H9 (cell line): ENCODE data around the gene TMUB2. TPM values are rescaled to one million over a fixed set of nuclear protein-coding genes. Genes with fewer than 3 reads are reported as not detected.

Source experiments
- DNase-seq: peaks from one replicate; pipeline ENCODE4 v3.0.0-alpha.2; 2017
- H2AFZ ChIP-seq: one replicate; pipeline ENCODE4 v1.6.1; 2013; ENCODE audit warnings: mild to moderate bottlenecking, low read length, control low read depth, moderate library complexity
- H2AK5ac ChIP-seq: 2 replicates; pipeline ENCODE4 v1.6.1; 2013; ENCODE audit warnings: low read length, control low read depth, mixed read lengths; ENCODE audit not compliant: insufficient read length
- H2BK120ac ChIP-seq: one replicate; pipeline ENCODE4 v1.6.1; 2013; ENCODE audit warnings: low read depth, mild to moderate bottlenecking, low read length, control low read depth, inconsistent platforms; ENCODE audit not compliant: poor library complexity, severe bottlenecking
- H2BK12ac ChIP-seq: 2 replicates; pipeline ENCODE4 v1.6.1; 2013; ENCODE audit warnings: low read length, control low read depth, mixed read lengths, low read depth; ENCODE audit not compliant: insufficient read length
- H2BK15ac ChIP-seq: 2 replicates; pipeline ENCODE4 v1.6.1; 2013; ENCODE audit warnings: low read depth, low read length, control low read depth
- H2BK20ac ChIP-seq: one replicate; pipeline ENCODE4 v1.6.1; 2013; ENCODE audit warnings: low read depth, mild to moderate bottlenecking, low read length, control low read depth, inconsistent platforms; ENCODE audit not compliant: poor library complexity, severe bottlenecking
- H2BK5ac ChIP-seq: 2 replicates; pipeline ENCODE4 v1.6.1; 2013; ENCODE audit warnings: low read length, control low read depth, mixed read lengths; ENCODE audit not compliant: insufficient read length
- H3K14ac ChIP-seq: 2 replicates; pipeline ENCODE4 v1.6.1; 2013; ENCODE audit warnings: low read length, control low read depth; ENCODE audit not compliant: insufficient read depth
- H3K18ac ChIP-seq: 2 replicates; pipeline ENCODE4 v1.6.1; 2013; ENCODE audit warnings: low read depth, mild to moderate bottlenecking, mixed read lengths, low read length, control low read depth; ENCODE audit not compliant: insufficient read length
- H3K23ac ChIP-seq: 2 replicates; pipeline ENCODE4 v1.6.1; 2013; ENCODE audit warnings: low read length, control low read depth, mixed read lengths, low read depth; ENCODE audit not compliant: insufficient read length
- H3K23me2 ChIP-seq: 2 replicates; pipeline ENCODE4 v1.6.1; 2013; ENCODE audit warnings: low read depth, mild to moderate bottlenecking, mixed read lengths, low read length, control low read depth; ENCODE audit not compliant: insufficient read length, poor library complexity, severe bottlenecking
- H3K27ac ChIP-seq: 2 replicates; pipeline ENCODE4 v1.5.1; 2013; ENCODE audit warnings: low read length, control low read depth, mixed read lengths, low read depth; ENCODE audit not compliant: insufficient read length
- H3K27me3 ChIP-seq: 2 replicates; pipeline ENCODE4 v1.6.1; 2013; ENCODE audit warnings: low read length, control low read depth, inconsistent platforms; ENCODE audit not compliant: insufficient read depth
- H3K4ac ChIP-seq: 2 replicates; pipeline ENCODE4 v1.6.1; 2013; ENCODE audit warnings: low read depth, mild to moderate bottlenecking, control low read depth, inconsistent platforms, low read length, moderate library complexity
- H3K4me1 ChIP-seq: 2 replicates; pipeline ENCODE4 v1.6.1; 2013; ENCODE audit warnings: low read length, control low read depth, inconsistent platforms; ENCODE audit not compliant: insufficient read depth
- H3K4me2 ChIP-seq: 2 replicates; pipeline ENCODE4 v1.6.1; 2013; ENCODE audit warnings: low read length, control low read depth, mixed read lengths; ENCODE audit not compliant: insufficient read length, insufficient read depth
- H3K56ac ChIP-seq: 2 replicates; pipeline ENCODE4 v1.6.1; 2013; ENCODE audit warnings: low read depth, mild to moderate bottlenecking, mixed read lengths, low read length, control low read depth; ENCODE audit not compliant: insufficient read length
- H3K79me1 ChIP-seq: 2 replicates; pipeline ENCODE4 v1.6.1; 2013; ENCODE audit warnings: low read depth, mild to moderate bottlenecking, moderate library complexity, low read length, control low read depth, inconsistent platforms; ENCODE audit not compliant: insufficient read depth, poor library complexity, severe bottlenecking
- H3K79me2 ChIP-seq: 2 replicates; pipeline ENCODE4 v1.6.1; 2013; ENCODE audit warnings: low read length, control low read depth, inconsistent platforms; ENCODE audit not compliant: insufficient read depth
- H3K9ac ChIP-seq: 2 replicates; pipeline ENCODE4 v1.6.1; 2013; ENCODE audit warnings: low read length, control low read depth, mixed read lengths; ENCODE audit not compliant: insufficient read length; ENCODE audit errors: extremely low read depth
- H3K9me3 ChIP-seq: one replicate; pipeline ENCODE4 v1.6.1; 2013; ENCODE audit warnings: low read depth, low read length, inconsistent platforms; ENCODE audit not compliant: control insufficient read depth
- H3T11ph ChIP-seq: one replicate; pipeline ENCODE4 v1.6.1; 2013; ENCODE audit warnings: mild to moderate bottlenecking, low read length, control low read depth, inconsistent platforms
- H4K20me1 ChIP-seq: one replicate; pipeline ENCODE4 v1.6.1; 2013; ENCODE audit not compliant: control insufficient read depth, insufficient read length, insufficient read depth
- H4K5ac ChIP-seq: 2 replicates; pipeline ENCODE4 v1.6.1; 2013; ENCODE audit warnings: low read depth, mild to moderate bottlenecking, mixed read lengths, low read length, control low read depth; ENCODE audit not compliant: insufficient read length
- H4K8ac ChIP-seq: replicated peaks from 2 replicates; pipeline ENCODE4 v1.6.1; 2013; ENCODE audit warnings: low read length, control low read depth, mixed read lengths, low read depth; ENCODE audit not compliant: insufficient read length
- H4K91ac ChIP-seq: 2 replicates; pipeline ENCODE4 v1.6.1; 2013; ENCODE audit warnings: low read depth, mild to moderate bottlenecking, moderate library complexity, mixed read lengths, low read length, control low read depth; ENCODE audit not compliant: insufficient read length
- H3K27ac Mint-ChIP-seq, 3 experiments: 2 replicates in 2 of 3; 3 replicates in 1 of 3; pipeline ENCODE4 v1.8.0; 2020 to 2021; ENCODE audit warnings: mixed read lengths in 3 of 3, mild to moderate bottlenecking in 1 of 3, moderate library complexity in 1 of 3
- H3K27me3 Mint-ChIP-seq: 2 replicates; pipeline ENCODE4 v1.8.0; 2021; ENCODE audit warnings: low read depth, mild to moderate bottlenecking, moderate library complexity, mixed read lengths
- H3K36me3 Mint-ChIP-seq, 3 experiments: 2 replicates in 2 of 3; 3 replicates in 1 of 3; pipeline ENCODE4 v1.8.0; 2020 to 2021; ENCODE audit warnings: low read depth in 3 of 3, mixed read lengths in 3 of 3; ENCODE audit not compliant: insufficient read depth in 1 of 3
- H3K4me1 Mint-ChIP-seq, 2 experiments: 2 replicates each; pipeline ENCODE4 v1.8.0; 2020; ENCODE audit warnings: mixed read lengths in 2 of 2
- H3K4me3 Mint-ChIP-seq, 2 experiments: 2 replicates in 1 of 2; 3 replicates in 1 of 2; pipeline ENCODE4 v1.8.0; 2020 to 2021; ENCODE audit warnings: mild to moderate bottlenecking in 2 of 2, mixed read lengths in 2 of 2, moderate library complexity in 1 of 2
- H3K9me3 Mint-ChIP-seq, 2 experiments: 2 replicates in 1 of 2; 3 replicates in 1 of 2; pipeline ENCODE4 v1.8.0; 2020; ENCODE audit warnings: mild to moderate bottlenecking in 2 of 2, mixed read lengths in 2 of 2, moderate library complexity in 1 of 2
- WGBS: extraction: QIAGEN DNeasy Blood & Tissue Kit; methylation state at CpG from one replicate; pipeline ENCODE4 v1.1.7; 2013; ENCODE audit warnings: missing lambda C conversion rate, low lambda C conversion rate, mixed read lengths; ENCODE audit not compliant: insufficient read length; ENCODE audit errors: extremely low coverage; 5-methylcytosine and 5-hydroxymethylcytosine counted together
- total RNA-seq: library from RNA; stranded (reverse); gene quantifications from 2 replicates; pipeline ENCODE4 v1.2.1, GENCODE V29; 2021
- TF ChIP-seq, protein P1 (sequence below): fragments of 200-600 bp; sonication (generic); conservative IDR thresholded peaks from 3 replicates; pipeline ENCODE4 v1.8.0; 2021; ENCODE audit warnings: antibody characterized with exemption, mild to moderate bottlenecking

The TMUB2 gene
- total RNA-seq, 1 experiment from 2014 or later = 22.9 TPM

DNA sequence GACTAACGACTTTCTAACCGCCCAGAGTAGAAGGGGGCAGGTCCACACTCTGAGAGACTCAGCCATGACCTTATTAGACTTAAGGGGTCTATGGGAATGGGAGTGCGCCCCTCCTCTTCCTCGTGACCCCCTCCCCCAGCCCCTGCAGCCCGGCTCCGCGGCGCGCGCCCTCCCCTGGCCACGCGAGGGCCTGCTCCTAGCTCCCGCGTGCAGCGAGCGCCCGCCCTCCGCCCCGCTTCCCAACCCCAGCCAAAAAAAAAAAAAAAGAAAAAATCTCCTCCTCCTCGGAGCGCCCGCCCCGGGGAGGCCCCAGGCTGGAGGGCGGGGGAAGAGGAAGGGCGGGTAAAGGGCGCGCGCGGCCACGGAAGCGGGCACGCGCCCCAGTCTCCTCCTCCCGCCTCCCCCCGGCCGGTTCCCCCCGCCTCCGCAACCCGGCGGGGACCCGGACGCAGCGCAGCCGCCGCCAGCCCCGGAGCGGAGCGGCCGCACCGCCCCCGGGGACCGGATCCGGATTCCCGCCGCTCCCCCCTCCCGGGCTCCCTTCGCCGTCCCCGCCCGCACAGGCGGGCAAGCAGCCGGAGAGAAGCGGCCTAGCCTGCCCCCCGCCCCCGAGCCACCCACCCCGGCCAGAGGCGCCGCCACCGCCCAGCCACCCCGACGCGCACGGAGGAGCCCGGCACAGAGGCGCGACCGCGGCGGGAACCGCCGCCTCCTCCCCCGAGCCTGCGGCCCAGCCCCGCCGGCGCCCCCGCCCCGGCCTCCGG, 31.8 kb downstream of the TMUB2 start:
- H2AK5ac ChIP-seq = no peak overlapping the region

More for the DNA sequence above, 31.8 kb downstream of the TMUB2 start:
- peak overlapping the region in 1 of 3 experiments; percentile 87; a peak in 1 of 7 replicates for H3K27ac Mint-ChIP-seq
- H3K4me2 ChIP-seq = peak overlapping the region; percentile 60
- H3K18ac ChIP-seq = peak overlapping the region; percentile 22
- H4K91ac ChIP-seq = no peak overlapping the region
- peak; percentile 85 for DNase-seq
- WGBS = no CpG with 5 or more reads among the region's 89 CpGs
- H3K9me3 Mint-ChIP-seq = no peaks in the 10 kb centered on the region; a peak in 1 of 5 replicates
- peak overlapping the region; percentile 59 for H3K14ac ChIP-seq
- no peaks in the 10 kb centered on the region for H3K27me3 Mint-ChIP-seq
- TF ChIP-seq, protein P1, sequence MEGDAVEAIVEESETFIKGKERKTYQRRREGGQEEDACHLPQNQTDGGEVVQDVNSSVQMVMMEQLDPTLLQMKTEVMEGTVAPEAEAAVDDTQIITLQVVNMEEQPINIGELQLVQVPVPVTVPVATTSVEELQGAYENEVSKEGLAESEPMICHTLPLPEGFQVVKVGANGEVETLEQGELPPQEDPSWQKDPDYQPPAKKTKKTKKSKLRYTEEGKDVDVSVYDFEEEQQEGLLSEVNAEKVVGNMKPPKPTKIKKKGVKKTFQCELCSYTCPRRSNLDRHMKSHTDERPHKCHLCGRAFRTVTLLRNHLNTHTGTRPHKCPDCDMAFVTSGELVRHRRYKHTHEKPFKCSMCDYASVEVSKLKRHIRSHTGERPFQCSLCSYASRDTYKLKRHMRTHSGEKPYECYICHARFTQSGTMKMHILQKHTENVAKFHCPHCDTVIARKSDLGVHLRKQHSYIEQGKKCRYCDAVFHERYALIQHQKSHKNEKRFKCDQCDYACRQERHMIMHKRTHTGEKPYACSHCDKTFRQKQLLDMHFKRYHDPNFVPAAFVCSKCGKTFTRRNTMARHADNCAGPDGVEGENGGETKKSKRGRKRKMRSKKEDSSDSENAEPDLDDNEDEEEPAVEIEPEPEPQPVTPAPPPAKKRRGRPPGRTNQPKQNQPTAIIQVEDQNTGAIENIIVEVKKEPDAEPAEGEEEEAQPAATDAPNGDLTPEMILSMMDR = peak; percentile 64
- no peak overlapping the region for H2BK20ac ChIP-seq
- peaks cover 6% of the 10 kb centered on the region for H3K79me1 ChIP-seq
- no peak overlapping the region for H3K23ac ChIP-seq
- H3K36me3 Mint-ChIP-seq = peaks cover 23 to 45% (median 41%) of the 10 kb centered on the region in 3 experiments; a peak in 6 of 7 replicates
- no peak overlapping the region for H3K4ac ChIP-seq
- H3K27ac ChIP-seq = no peak overlapping the region
- peaks cover 6% of the 10 kb centered on the region; the same call in 1 of the 2 replicates for H3K79me2 ChIP-seq
- no peaks in the 10 kb centered on the region for H3K27me3 ChIP-seq
- 0 out of 2 replicates have a peak, but pooled peaks cover 4% of the 10 kb centered on the region for H3K4me1 ChIP-seq
- peak overlapping the region; percentile 76 to 83 for H3K4me3 Mint-ChIP-seq
- no peak overlapping the region for H3T11ph ChIP-seq
- no peak overlapping the region for H2BK15ac ChIP-seq
- H3K23me2 ChIP-seq = peaks cover 27% of the 10 kb centered on the region
- no peak overlapping the region for H2BK12ac ChIP-seq
- H2BK120ac ChIP-seq = no peak overlapping the region
- H4K8ac ChIP-seq = no peak overlapping the region
- H3K9me3 ChIP-seq = no peaks in the 10 kb centered on the region
- no peak overlapping the region for H3K56ac ChIP-seq
- no peaks in the 10 kb centered on the region for H4K20me1 ChIP-seq
- peaks cover 17 to 21% of the 10 kb centered on the region in 2 experiments for H3K4me1 Mint-ChIP-seq
- no peak overlapping the region for H4K5ac ChIP-seq
- peak overlapping the region; percentile 27 for H3K9ac ChIP-seq
- no peak overlapping the region for H2BK5ac ChIP-seq
- H2AFZ ChIP-seq = no peak overlapping the region
